ENCODE data around the gene IGF2BP3.
"Not testable (repeated sequence)": the region's sequence is repeated elsewhere in the genome, so short reads cannot be mapped to it uniquely, and the experiment has no call there.

IGF2BP3 gene

GRCh38 chr7:23470330-23471105 lies at the start of gene IGF2BP3:
Gene IGF2BP3, minus strand, starts transcription at chr7:23470491. Its CDS starts 381 bp downstream, at chr7:23470110.
- DNase-seq, result no peak

GRCh38 chr7:23514755-23515154 lies 44.5 kb upstream of the IGF2BP3 start:
- no peak for DNase-seq

- DNase-seq, result not testable (repeated sequence)
Observed at GRCh38 chr7:23513746-23514145, 43.5 kb upstream of the IGF2BP3 start.

GRCh38 chr7:23494009-23494408 lies 23.7 kb upstream of the IGF2BP3 start:
- no peak for DNase-seq

GRCh38 chr7:23491502-23491901 lies 21.2 kb upstream of the IGF2BP3 start:
- DNase-seq, result no peak

- peak; percentile 48 for DNase-seq
Observed at GRCh38 chr7:23490357-23491135, 20.3 kb upstream of the IGF2BP3 start.

GRCh38 chr7:23488714-23489113 lies 18.4 kb upstream of the IGF2BP3 start:
- DNase-seq, result not testable (repeated sequence)

GRCh38 chr7:23487670-23488069 lies 17.4 kb upstream of the IGF2BP3 start:
- no peak for DNase-seq

- no peak for DNase-seq
Observed at GRCh38 chr7:23486002-23486773, 15.9 kb upstream of the IGF2BP3 start.

GRCh38 chr7:23482686-23483085 lies 12.4 kb upstream of the IGF2BP3 start:
- DNase-seq, result no peak

- DNase-seq, result no peak
Observed at GRCh38 chr7:23477962-23478866, 7.9 kb upstream of the IGF2BP3 start.

- no peak for DNase-seq
Observed at GRCh38 chr7:23477157-23477499, 6.8 kb upstream of the IGF2BP3 start.

GRCh38 chr7:23476286-23477156 lies 6.2 kb upstream of the IGF2BP3 start:
- DNase-seq, result no peak

GRCh38 chr7:23475576-23475839 lies 5.2 kb upstream of the IGF2BP3 start:
- DNase-seq, result no peak

- DNase-seq, result no peak
Observed at GRCh38 chr7:23474829-23475575, 4.7 kb upstream of the IGF2BP3 start.

GRCh38 chr7:23474094-23474828 lies 4.0 kb upstream of the IGF2BP3 start:
- no peak for DNase-seq

GRCh38 chr7:23473844-23474093 lies 3.5 kb upstream of the IGF2BP3 start:
- DNase-seq, result no peak

GRCh38 chr7:23472956-23473843 lies 2.9 kb upstream of the IGF2BP3 start:
- DNase-seq, result no peak

- DNase-seq, result no peak
Observed at GRCh38 chr7:23472556-23472955, 2.3 kb upstream of the IGF2BP3 start.

Data from activated effector memory CD4-positive, alpha-beta T cell treated with Interleukin-2 at 50 U/mL for 16 hours (primary cell).